IPS-NIHi11 (cell line): Measurements from ENCODE around the gene CBY3.
"Not testable (repeated sequence)": the region's sequence is repeated elsewhere in the genome, so short reads cannot be mapped to it uniquely, and the experiment has no call there.

ENCODE experiments used
- DNase-seq: peaks from one replicate; pipeline ENCODE4 v3.0.0; 2012; ENCODE audit warnings: mixed read lengths, low spot score

Gene CBY3

DNA sequence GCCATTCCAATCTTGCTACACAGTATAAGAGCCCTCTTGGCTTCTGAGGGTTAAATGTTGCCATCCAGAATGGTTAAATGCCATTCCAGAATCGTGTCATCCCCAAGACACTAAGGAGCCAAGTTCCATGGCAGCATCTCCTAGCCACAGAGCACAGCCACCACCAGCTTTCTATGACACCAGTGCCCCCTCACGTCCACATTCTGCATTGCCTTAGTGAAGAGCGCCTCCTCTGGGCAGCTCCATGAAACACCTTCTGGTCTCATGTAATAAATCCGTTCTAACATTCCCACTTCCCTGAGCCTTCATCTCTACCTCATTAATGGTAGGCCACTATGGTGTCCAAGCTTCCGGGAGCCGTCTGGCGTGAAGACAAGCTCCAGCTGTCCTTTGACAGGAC is 12.4 kb downstream of the CBY3 start:
- peak; percentile 79 for DNase-seq

DNA sequence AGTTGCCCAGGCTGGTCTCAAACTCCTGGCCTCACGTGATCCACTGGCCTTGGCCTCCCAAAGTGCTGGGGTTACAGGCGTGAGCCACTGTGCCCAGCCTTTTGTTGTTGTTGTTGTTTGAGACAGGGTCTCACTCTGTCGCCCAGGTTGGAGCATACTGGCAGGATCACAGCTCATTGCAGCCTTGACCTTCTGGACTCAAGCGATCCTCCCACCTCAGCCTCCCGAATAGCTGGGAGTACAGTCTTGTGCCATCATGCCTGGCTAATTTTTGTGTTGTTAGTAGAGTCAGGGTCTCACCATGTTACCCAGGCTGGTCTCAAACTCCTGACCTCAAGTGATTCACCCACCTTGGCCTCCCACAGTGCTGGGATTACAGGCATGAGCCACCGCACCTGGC is 19.2 kb downstream of the CBY3 start:
- DNase-seq, result not testable (repeated sequence)

DNA sequence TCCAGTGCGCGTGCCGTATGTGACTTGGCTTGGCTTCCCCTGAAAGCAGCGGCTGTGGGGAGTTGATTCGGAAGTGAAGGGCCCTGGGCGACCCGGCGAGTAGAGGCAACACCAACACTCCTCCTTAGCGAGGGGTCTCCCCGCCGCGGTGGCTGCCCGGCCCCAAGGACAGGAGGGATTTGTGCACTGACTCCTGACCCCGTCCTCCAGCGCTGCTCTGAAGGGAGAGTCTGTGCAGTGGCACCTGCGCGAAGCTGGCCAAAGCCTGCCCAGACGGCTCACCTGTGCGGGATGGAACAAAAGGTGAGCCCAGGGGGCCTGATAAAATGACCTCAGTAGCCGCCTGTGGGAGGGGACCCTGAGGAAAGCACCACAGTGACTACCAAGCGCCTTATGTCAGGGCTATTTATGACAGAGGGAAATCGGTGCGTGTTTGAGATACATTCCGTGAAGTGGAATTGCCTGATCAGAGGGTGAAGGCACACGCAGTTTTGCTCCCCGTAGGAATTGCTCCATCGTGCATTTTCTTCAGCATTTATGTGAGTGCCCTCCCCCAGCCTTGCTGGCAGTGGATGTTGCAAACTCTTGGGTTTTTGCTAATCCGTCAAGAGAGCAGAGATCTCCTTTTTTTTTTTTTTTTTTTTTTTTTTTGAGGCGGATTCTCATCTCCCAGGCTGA is 22.5 kb downstream of the CBY3 start:
- DNase-seq, result not testable (repeated sequence)

DNA sequence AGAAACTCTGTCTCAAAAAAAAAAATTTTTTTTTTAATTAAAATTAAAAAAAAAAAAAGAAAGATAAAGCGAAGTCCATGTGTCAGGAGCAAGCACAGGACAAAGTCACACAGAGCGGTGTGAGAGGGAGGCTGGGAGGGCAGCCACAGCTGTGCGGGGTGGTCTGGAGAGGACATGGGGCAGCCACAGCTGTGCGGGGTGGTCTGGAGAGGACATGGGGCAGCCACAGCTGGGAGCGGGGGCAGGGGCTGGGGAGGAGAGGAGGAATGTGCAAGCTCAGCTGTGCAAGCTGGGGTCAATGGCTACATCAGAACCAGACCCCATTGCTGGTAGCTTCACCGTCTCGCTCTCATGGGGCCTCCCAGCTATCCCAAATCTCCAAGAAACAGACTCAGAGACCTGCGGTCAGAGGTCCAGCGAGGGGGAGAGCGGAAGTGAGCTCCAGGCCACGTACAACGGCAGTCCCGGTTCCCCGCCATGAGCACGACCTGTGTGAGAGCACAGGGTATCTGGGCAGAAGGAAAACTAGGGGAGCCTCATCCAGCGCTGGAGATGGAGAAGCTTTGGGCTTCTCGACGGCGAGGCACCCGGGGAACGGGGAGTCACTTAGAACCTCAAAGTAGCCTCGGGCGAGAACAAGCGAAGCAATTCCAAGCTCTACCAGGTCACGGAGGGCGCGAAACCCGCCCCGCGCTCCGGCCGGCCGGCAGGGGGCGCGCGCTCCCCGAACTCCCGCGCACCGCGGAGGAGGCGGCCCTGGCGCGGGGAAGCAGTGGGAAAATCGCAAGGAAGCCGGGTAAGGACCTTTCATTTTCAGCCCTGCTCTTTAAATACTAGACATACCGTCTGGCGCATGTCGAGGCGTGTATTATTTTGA is 23.3 kb downstream of the CBY3 start:
- DNase-seq, result not testable (repeated sequence)

DNA sequence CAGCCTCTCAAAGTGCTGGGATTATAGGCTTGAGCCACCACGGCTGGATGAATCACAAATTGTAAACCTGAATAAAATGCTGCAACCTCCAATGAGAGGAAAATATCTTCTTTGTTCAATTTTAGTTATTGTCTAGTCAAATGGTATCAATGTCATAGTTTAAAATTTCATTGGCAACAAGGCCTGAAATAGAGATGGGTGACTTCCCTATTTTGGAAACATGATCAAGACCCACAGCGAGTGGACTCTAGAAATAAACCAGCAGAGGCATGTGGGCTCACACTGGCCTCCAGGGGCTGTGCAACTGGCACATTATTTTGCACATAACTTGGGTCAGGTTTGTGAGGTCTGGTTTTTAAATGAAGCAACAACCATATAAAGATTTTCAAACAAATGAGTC is 27.7 kb downstream of the CBY3 start:
- not testable (repeated sequence) for DNase-seq

DNA sequence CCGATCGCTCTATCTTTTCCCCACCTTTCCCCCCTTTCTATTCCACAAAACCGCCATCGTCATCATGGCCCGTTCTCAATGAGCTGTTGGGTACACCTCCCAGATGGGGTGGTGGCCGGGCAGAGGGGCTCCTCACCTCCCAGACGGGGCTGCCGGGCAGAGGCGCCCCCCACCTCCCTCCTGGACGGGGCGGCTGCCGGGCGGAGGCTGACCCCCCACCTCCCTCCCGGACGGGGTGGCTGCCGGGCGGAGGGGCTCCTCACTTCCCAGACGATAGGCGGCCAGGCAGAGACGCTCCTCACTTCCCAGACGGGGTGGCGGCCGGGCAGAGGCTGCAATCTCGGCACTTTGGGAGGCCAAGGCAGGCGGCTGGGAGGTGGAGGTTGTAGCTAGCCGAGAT is 30.6 kb downstream of the CBY3 start:
- not testable (repeated sequence) for DNase-seq

DNA sequence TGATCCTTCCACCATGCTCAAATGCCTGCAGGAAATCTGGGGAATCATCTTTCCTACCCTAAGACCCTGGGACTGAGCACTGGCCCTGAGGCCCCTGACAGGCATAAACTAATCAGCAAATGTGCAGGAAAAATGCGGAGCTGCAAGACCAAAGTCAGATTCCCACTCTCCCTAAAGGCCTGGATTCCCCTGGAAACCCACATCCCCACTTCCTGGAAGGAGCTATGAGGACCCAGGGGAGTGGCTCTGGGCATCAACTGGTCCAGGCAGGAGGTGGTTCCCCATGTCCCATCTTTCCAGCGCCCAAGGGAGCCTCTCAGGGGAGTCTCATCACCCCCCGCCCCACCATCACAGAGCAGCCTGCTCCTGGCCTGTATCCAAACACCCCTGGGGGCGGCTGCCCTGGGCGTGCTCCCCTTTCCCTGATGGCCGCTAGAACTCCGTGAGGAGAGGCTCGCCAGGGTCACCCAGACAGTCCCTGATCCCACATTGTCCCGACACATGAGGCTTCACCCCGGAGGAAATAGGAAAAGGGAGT is 31.6 kb downstream of the CBY3 start:
- DNase-seq, result not testable (repeated sequence)

DNA sequence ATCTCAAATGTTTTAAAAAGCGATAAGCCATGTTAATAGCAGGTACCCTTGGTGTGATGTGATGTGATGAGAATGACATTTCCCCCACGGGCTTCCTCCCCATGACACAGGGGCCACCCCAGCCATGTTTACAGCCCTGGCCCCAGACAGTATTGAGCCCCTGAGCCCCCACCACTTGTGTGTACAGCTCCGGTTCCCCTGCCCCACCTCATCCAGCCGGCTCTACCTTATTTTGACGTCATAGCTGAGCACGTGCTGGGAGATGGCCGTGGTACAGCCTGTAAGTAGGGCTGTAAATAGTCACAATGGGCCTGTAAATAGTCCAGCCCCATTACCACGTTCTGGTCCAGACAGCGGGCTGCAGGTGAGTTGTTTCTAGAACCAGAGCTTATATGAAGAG is 32.4 kb downstream of the CBY3 start:
- no peak for DNase-seq

DNA sequence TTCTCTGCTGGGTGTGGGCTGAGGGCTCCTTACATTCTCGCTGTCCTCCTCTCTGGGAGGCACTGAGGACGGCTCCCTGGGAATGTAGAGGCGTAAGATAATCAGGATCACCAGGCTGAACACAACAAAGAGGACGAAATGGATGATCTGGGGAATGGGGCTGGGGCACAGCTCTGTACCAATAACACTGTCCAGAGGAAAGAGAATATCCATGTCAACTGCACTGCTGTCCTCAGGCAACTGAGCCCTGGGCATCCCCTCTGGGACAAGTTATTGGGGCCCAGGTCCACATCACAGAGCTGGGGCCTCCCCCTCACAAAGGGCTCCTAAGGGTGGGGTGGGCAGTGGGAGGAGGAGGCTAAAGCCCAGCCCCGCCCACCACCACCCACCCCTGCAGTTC is 36.1 kb downstream of the CBY3 start:
- DNase-seq, result not testable (repeated sequence)

DNA sequence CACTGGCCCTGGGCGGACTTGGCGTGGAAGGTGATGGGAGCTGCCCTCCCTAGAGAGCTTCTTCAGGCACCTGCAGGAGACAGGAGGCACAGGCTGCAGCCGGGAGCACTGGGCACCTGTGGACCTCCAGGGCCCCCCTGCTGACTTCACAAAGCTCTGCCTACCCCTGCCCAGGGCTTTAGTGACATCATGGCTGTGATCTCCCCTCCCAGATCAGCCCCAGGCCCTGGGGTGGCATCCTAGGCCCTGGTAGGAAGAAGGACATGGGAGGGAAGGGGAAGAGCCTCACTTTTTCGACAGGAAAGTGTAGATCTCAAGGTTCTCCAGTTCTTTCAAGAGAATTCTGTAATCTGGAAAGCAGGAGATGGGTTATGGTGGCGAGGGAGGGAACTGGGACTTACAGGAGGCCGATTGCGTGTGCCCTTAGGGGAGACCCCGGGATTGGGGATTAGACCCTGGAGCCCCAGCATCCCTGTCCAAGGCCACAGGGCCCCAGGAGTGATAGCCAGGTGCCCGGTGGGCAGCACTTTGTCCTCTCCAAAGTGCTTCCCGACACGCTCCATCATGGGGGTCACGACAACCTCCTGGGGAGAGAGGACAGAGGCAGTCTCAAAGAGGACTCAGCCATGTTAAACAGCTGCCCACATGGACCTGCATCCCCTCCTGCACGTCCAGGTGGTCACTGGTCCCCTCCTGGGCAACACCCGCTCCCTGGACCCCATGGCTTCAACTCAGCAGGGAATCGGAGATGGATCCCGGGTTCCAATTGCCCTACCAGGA is 37.5 kb downstream of the CBY3 start:
- not testable (repeated sequence) for DNase-seq

DNA sequence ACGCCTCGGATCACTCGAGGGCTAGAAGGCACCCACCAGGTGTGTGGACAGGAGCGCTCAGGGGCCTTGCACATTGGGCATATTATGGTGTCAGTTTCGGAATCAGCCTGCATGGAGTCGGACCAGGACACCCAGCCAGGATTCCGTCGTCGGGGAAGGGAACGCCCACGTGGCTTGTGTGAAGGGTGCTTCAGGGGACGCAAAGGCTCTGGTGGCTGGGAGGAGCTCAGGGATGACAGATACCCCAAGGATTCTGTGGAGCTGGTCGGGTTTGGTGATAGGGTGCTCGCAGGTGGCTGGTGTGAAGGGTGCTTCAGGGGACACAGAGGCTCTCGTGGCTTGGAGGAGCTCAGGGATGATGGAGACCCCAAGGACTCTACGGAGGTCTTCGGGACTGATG is 38.2 kb downstream of the CBY3 start:
- not testable (repeated sequence) for DNase-seq

DNA sequence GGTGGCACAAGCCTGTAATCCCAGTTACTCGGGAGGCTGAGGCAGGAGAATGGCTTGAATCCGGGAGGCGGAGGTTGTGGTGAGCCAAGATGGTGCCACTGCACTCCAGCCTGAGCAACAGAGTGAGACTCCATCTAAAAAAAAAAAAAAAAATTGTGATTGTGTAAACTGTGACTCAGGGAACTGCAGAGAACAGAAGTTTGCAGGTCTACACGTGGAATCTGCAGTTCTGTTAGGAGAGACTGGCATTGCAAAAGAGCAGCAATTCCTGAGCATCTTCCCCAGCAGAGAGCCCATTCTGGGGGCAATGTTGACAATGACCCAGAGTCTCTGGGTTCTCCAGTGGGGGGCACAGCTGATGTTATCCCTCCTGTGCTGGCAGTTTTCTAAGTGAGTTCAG is 39.1 kb downstream of the CBY3 start:
- DNase-seq, result not testable (repeated sequence)

DNA sequence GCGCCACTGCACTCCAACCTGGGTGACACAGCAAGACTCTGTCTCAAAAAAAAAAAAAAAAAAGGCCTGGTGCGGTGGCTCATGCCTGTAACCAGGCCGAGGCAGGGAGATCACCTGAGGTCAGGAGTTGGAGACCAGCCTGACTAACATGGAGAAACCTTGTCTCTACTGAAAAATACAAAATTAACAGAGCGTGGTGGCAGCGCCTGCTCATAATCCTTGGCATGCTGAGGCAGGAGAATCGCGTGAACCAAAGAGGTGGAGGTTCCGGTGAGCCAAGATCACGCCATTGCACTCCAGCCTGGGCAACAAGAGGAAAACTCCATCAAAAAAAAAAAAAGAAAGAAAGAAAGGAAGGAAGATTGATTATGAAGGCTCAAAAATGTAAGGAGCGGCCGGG is 41.5 kb downstream of the CBY3 start:
- not testable (repeated sequence) for DNase-seq

DNA sequence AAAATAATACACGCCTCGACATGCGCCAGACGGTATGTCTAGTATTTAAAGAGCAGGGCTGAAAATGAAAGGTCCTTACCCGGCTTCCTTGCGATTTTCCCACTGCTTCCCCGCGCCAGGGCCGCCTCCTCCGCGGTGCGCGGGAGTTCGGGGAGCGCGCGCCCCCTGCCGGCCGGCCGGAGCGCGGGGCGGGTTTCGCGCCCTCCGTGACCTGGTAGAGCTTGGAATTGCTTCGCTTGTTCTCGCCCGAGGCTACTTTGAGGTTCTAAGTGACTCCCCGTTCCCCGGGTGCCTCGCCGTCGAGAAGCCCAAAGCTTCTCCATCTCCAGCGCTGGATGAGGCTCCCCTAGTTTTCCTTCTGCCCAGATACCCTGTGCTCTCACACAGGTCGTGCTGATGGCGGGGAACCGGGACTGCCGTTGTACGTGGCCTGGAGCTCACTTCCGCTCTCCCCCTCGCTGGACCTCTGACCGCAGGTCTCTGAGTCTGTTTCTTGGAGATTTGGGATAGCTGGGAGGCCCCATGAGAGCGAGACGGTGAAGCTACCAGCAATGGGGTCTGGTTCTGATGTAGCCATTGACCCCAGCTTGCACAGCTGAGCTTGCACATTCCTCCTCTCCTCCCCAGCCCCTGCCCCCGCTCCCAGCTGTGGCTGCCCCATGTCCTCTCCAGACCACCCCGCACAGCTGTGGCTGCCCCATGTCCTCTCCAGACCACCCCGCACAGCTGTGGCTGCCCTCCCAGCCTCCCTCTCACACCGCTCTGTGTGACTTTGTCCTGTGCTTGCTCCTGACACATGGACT is 46.3 kb downstream of the CBY3 start:
- DNase-seq, result not testable (repeated sequence)

DNA sequence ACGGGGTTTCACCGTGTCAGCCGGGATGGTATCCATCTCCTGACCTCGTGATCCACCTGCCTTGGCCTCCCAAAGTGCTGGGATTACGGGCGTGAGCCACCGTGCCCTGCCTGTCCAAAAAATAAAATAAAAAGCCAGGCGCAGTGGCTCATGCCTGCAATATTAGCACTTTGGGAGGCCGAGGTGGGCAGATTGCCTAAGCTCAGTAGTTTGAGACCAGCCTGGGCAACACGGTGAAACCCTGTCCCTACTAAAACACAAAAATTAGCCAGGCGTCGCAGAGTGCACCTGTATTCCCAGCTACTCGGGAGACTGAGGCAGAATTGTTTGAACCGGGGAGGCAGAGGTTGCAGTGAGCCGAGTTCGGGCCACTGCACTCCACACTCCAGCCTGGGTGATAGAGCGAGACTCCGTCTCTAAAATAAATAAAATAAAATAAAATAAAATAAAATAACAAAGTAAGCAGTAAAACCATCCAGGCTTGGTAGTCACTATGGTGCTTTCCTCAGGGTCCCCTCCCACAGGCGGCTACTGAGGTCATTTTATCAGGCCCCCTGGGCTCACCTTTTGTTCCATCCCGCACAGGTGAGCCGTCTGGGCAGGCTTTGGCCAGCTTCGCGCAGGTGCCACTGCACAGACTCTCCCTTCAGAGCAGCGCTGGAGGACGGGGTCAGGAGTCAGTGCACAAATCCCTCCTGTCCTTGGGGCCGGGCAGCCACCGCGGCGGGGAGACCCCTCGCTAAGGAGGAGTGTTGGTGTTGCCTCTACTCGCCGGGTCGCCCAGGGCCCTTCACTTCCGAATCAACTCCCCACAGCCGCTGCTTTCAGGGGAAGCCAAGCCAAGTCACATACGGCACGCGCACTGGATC is 47.1 kb downstream of the CBY3 start:
- DNase-seq, result not testable (repeated sequence)
